GM21723 (cell line): Measurements from ENCODE around the gene MEP1A.
"Not testable (repeated sequence)": the region's sequence is repeated elsewhere in the genome, so short reads cannot be mapped to it uniquely, and the experiment has no call there.

ENCODE experiments used
- ATAC-seq: cut with Tn5 transposase; IDR thresholded peaks from one replicate; pipeline ENCODE4 v1.9.1; 2021; ENCODE audit warnings: mild to moderate bottlenecking, moderate library complexity; ENCODE audit not compliant: unreplicated experiment

The MEP1A gene

DNA sequence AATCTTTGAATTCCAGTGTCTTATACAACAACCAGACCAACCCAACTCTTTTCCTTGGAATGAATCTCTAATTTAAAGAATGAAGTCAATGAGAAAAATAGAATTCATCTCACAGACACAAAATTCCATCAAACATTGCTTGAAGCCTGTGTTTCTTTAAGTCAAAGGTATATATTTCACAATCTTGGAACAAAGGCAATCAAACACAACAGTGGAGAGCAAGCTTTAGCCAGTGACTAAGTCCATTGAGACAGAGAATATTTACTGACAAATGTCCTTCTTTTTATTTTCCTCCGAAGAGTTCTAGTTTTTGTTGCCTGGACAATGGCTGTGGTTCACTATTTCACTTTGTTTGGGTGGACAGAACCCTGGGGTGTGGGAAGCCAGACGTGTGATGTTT, 35.8 kb downstream of the MEP1A start:
- ATAC-seq: no peak

DNA sequence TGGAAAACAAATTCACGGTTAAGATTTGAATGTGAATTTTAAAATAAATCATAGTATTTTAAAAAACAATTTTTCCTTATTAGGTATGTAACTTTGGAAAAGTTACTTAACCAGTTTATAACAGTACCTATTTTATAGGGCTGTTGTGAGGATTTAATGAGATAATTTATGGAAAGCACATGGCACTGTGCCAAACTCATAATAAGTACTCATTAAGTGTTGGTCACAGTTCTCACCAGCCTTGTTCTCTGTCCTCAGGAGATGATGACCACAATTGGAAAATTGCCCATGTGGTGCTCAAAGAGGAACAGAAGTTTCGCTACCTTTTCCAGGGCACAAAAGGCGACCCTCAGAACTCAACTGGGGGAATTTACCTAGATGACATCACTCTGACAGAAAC, 39.6 kb downstream of the MEP1A start:
- ATAC-seq: no peak

DNA sequence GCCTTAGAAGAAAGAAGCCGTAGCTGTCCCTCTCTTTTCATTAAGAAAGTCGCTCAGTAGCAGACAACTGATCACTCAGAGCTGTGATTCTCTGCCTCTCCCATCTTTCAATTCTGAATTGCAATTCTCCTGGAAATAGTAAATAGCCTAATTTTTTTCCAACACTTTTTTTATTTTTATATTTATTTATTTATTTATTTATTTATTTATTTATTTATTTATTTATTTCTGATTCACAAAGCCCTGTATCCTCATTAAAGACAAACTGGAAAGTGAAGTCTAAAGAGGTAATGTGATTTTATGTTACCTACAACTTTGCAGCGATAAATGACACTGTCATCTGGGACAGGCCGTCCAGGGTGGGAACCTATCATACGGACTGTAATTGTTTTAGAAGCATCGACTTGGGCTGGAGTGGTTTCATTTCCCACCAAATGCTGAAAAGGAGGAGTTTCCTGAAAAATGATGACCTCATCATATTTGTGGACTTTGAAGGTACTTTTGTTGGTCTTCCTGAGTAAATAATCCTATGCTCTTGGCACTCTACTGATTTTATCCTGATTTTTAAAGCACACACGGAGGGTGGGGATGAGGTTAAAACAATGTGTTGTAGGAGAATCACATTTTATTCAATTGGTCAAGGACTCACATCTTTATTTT, 41.2 kb downstream of the MEP1A start:
- ATAC-seq: not testable (repeated sequence)

DNA sequence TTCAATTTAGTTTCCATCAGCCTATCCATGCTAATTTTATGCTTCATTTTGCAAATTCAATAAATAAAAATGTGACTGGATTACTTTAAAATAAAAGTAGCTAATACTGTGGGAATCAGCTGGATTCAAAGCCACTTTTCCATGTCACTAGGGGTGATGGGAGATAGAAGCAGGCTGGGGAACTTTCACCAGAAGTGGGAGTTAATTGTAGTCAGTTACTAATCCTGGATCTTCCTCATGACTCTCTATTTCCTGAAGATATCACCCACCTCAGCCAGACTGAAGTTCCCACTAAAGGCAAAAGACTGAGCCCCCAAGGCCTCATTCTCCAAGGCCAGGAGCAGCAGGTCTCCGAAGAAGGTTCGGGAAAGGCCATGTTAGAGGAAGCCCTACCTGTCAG, 41.8 kb downstream of the MEP1A start:
- ATAC-seq: not testable (repeated sequence)

DNA sequence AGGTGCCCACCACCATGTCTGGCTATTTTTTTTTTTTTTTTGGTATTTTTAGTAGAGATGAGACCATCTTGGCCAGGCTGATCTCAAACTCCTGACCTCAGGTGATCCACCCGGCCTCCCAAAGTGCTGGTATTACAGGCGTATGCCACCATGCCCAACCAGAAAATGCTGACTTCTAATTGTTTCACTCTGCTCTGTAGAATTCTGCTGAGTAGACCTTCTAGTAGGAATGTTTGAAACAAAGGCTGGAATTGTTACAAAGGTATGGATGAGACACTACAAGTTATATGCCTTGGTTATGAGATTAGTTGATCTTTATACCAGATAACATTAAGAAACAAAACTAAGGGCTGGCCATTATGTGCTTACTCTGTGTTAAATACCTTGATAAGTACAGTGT, 44.8 kb downstream of the MEP1A start:
- ATAC-seq: no peak

DNA sequence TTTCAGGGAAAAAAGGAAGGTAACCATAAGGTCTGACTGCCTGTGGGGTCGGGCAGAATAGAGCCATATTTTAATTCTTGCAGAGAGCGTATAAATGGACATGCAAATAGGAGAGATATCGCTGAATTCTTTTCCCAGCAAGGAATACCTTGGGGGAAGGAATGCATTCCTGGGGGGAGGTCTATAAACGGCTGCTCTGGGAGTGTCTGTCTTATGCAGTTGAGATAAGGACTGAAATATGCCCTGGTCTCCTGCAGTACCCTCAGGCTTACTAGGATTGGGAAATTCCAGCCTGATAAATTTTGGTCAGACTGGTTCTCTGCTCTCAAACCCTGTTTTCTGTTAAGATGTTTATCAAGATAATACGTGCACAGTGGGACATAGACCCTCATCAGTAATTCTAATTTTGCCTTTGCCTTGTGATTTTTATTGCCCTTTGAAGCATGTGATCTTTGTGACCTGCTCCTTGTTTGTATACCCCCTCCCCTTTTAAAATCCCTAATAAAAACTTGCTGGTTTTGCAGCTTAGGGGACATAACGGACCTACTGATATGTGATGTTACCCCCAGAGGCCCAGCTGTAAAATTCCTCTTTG, 49.2 kb downstream of the MEP1A start:
- ATAC-seq: not testable (repeated sequence)

DNA sequence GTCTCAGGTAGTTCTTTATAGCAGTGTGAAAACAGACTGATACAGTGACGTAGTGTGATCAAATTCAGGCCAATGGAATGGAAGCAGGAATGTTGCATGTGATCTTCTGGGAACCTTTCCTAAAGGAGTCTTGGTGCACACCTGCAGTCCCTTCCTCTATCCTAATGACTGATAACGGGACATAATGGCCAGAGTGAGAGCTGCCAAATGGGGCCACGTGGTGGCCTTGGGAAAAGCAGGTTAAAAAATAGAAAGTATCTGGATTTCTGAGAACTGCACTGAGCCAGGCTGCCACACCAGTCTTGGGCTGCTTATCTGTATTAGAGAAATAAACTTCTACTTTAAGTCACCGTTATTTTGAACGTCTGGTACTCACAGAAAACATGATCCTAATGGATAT, 51.9 kb downstream of the MEP1A start:
- ATAC-seq: no peak

DNA sequence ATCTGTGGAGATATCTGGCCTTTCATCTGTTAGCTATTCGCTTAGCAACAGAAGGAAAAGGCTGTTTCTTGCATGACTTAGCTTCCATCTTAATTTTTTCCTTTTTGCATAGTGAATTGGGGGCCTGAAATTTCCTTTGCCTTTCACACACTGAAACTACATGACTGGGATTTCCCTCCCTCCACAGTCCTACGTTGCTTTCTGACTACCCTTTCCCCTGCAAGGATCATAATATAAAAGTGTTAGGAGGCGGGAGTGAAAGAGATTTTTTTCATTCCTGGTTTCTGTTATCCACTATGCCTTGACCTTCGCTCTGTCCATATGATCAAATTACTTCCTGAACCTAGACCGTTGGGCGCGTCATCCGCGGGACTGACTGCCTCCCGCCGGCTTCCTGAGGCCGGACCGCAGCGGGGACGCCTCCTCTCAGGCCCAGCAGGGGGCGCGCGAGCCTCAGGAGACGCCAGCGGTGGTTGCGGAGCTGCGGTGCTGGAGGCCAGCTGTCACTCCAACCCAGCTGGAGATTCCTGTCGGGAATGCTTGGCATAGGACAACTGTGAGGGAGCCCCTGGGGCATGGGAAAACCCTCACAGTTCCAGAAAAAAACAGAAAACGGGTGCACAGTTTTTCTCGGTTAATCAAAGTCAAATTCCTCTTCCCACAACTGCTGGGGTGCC, 55.6 kb downstream of the MEP1A start:
- ATAC-seq: peak; percentile 94

DNA sequence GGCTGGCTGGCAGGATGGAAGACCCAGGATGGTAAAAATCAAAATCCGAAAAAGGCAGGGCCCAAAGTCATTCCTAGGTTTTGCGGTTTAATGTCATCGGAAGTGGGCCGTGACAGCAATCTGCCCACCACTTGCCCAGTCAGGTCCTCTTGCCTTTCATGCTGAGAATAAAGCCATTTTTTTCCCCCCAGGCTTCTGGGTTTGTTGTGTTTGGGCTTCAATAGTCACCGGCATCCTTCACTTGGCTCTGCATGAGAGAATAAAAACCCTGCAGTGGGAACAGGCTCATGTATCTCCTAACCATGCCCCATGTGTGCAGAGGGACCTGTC, 56.1 kb downstream of the MEP1A start:
- no peak for ATAC-seq

DNA sequence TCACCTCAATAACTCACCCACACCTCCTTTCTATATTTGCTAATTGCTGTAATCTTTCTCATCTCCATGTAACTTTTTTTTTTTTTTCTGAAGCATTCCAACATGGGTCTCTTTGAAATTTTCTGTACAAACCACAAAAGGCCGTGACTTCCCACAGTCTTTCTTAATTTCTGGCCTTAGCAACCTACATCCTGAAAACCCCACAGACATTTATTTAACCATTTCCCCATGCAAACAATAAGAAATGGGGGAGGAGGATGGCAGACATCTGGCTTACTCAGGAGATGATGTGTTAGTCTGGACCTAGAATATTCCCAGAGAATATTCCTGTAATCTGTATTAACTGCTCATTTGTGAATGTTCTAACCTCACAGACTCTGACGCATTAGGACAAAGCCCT, 57.6 kb downstream of the MEP1A start:
- no peak for ATAC-seq

DNA sequence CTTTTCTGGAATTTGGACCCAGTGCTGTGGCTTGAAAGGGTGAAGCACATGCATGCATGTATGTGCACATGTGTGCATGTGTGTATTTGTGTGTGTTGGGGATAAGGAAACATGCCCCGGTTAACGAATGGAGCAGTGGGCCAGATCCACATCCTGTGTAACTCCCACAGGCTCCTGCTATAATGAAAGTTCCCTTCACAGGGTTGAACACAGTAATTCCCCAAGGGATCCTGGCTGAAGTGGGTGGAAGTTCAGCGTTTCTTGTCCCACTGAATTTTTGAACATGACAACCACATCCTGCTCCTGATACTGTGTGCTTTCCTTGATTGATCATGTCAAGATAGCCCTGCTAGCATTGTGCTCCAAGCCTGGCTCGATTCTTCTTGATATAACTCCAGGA, 58.4 kb downstream of the MEP1A start:
- not testable (repeated sequence) for ATAC-seq

DNA sequence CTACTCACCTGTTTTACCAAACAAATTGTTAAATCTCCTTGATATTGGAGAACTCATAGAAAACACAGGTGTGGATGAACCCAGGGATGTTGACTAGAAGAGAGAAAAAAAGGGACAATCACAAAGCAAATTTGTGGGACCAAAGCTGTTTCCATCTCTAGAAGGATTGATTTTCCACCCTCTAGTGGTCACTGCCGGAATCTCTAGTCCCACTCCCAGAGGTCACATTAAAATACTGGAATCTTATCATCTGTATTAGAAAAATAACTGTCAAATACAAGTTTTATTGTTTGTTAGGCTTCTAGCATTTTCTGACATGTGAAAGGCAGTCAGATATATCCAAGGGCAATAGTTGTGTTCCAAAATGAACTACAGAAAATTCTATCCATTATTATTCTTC, 62.8 kb downstream of the MEP1A start:
- not testable (repeated sequence) for ATAC-seq

DNA sequence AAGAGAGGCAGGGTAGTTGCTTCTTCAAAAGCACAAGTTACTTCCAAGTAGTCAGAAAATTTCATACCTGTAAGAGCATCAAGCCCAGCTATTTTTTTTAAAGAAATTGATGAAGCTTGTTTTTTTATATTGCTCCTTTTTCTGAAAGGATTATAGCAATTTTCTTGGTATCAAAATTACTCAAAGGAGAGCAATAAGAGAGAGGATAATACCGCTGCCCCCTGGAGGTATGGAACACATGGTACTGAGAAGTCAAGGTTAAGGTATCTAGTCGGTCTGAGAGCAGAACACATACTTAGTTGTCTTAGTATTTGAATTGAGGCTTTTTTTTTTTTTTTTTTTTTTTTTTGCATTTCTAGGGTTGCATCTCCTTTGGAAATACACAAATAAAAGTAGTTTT, 69.2 kb downstream of the MEP1A start:
- no peak for ATAC-seq

DNA sequence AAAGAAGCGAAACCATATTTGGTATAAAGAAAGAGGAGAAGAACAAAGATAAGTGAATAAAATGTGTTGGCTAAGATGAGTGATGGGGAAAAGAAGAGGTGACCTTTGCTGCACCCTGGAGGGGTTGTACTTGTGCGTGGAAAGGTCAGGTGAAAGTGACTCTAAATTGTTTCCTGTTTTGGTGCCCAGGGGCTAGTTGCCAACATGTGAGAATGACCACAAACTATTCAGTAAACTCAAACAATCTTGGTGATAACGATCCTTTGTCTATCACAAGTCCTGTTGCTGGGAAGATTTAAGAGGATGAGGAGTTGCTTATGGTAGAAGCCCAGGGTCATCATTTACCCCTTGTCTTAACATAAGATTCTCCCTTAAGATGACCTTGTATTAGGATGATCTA, 70.6 kb downstream of the MEP1A start:
- ATAC-seq: no peak

DNA sequence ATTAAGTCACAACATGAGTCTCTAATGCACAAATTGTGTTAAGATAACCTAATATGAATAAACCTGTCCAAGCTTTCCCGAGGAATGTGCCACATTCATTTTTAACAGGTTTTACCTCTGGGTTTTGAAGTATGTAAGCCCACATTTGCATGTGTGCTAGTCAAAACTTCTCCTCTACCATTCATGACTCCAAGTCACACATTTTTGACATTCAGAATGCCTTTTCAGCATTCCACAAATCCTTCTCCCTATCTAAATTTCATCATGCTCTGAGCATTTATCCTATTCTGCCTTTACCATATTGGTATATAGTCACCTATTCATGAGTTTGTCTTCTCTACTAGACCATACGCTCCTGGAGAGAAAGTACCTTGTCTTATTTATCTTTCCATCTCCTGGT, 72.0 kb downstream of the MEP1A start:
- ATAC-seq: no peak

DNA sequence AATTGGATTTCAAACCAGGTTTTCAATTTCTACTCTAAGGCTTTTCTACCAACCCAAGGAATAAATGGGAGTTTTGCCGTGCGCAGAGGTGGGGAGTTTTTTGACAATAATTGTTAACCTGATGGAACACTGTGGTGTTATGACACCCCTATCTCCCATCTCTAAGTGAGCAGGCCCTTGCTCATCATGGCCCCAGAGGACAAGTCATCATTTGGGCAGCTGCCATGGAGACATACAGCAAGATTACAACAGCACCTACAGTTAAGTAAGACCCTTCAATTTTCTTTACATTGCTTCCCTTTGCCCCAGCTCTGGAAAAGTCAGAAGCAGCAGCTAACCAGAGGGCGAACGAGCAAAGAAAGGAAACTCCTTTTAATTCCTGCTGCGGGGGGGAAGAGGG, 74.2 kb downstream of the MEP1A start:
- ATAC-seq: no peak

DNA sequence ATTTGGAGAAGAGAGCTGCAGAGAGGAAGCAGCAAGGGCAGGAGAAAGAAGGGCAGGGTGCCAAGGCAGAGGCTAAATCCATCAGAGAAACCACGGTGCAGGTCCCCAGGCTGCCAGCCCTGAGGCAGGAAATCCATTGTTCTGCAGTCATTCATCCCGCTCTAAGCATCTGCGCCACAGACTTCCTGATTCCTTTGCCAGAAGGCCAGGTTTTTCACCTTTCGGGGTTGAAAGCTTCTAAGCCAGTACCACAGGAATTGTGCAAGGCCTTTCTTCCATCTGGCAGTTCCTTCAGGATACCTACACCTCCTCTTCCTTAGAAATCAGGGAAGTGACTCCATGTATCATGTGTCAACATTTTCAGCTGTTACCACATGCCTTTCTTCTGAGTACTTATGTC, 82.9 kb downstream of the MEP1A start:
- no peak for ATAC-seq

DNA sequence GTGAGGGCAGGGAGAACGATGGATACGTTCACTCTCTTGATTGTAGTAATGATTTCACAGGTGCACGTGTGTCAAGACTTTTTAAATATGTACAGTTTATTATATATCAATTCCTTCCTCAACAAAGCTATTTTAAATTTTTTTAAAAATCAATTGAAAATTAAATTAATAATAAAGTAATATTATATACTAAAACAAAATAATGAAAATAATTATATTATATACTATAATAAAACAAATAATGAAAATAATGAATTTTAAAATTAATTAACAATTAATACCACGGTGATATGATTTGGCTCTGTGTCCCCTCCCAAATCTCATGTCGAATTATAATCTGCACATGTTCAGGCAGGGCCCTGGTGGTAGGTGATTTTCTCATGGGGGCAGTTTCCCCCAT, 85.8 kb downstream of the MEP1A start:
- ATAC-seq: no peak

DNA sequence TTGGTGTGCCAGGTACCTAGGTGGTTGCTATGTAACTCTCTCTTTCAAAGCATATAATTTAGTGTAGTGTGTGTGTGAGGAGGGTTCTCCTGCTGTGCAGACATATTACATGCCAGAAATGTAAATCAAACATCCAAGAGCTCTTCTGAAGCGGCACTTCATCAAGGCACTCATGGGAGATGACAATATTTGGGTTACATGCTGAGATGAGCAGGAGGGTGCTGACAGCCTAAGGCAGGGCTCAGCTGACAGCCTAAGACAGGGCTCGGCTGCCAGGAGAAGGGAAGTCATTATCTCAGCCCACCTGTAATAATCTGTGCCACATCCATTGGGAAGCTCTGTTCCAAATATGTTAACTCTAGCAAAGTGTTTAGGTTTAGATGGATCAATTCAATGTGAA, 89.5 kb downstream of the MEP1A start:
- ATAC-seq: no peak

DNA sequence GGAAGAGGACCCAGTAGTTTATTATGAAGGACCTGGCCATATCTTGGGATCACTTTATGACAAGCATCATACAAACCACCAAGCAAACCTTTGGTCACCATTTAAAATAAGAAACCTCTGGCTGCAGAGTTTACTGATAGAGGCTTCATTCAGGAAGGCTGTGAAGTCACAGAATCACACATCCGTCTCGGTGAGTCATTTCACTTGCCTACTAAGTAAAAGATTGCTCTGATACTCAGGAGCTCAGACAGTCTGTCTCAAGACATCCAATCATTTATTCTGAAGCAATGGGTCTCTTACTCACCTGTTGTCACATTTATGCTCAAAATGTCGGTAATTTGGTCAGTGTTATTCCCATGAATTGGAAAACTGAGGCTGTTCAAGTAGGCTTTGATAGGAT, 94.8 kb downstream of the MEP1A start:
- ATAC-seq: no peak

DNA sequence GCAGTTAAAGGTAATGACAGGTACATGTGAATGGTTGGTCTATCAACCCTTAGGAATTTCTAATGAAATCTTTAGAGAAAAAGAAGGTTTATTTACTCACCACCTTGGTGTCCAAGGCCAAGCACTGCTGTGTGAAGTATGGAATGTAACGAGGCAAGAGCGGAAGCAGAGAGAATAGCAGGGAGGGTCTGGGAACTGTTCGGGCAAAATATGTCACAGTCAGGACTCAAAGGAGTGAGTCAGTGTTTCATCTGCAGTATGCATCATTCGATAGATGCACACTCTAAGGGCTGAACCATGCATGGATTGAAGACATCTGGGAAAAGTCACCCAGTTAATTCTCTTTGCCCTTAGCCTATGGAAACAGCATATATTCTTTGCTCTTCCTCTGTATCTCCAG, 95.4 kb downstream of the MEP1A start:
- ATAC-seq: no peak
